GM15510 (cell line): ENCODE data around the gene RTTN.
A peak's percentile ranks its signal among the peaks of the same experiment; 100 is the strongest.

Experiments used
- POLR2A ChIP-seq: IDR thresholded peaks from 3 replicates; pipeline ENCODE4 v1.6.1; 2011; ENCODE audit warnings: borderline replicate concordance; ENCODE audit not compliant: insufficient read length; ENCODE audit errors: extremely low read depth

The RTTN gene

DNA sequence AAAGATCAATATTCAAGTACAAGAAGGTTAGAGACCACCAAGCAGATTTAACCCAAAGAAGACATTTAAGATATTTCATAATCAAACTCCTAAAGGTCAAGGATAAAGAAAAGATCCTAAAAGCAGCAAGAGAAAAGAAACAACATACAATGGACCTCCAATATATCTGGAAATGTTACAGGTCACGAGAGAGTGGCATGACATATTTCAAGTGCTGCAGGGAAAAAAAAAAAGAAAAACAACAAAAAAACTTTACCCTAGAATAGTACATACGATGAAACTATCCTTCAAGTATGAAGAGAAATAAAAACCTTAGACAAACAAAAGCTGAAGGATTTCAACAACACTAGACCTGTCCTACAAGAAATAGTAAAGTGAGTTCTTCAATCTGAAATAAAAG, 166.3 kb downstream of the RTTN start:
- TF ChIP-seq POLR2A: no peak

GRCh38 chr18:70037431-70038061, 167.9 kb downstream of the RTTN start:
- no peak for TF ChIP-seq POLR2A

DNA sequence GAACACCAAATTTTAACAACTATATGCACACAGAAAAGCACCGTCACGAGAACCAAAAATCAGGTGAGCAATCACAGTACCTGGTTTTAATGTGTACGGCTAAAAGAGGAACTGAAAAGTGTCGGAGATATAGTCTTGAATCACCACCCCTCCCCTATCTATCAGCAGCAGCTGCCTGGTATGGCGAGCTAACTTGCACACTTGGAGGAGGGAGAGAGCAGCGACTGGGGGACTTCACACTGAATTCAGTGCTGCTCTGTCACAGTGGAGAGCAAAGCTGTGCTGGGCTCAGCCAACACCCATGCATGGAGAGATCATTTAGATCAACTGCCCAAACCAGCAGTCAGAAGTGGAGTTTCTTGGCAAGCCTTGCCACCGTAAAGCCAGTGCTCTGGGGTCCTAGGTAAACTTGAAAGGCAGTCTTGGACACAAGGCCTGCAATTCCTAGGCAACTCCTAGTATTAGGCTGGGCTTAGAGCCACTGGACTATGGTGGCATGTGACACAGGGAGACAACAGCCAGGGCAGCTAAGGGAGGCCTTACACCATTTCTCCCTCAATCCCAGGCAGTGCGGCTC, 168.6 kb downstream of the RTTN start:
- peak; percentile 22 for TF ChIP-seq POLR2A

- no peak for TF ChIP-seq POLR2A
Observed at GRCh38 chr18:70036168-70036567, 169.3 kb downstream of the RTTN start.

DNA sequence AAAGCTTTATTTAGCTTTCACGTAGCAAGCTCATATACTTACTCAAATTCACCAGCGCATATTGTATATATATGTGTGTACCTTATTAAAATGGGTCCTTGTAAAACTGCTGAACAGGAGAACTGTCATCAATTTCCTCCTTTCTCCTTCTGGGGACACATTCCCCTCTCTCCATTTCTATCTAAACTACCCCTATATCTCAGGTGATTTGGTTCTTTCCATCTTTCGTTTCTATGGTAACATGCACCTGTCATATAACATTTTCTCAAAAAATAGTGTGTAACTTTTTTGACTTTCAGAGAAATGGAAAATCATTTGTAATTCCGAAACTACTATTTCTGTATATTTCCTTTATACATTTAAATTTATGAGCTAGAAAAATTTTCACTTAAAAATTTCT, 174.3 kb downstream of the RTTN start:
- no peak for TF ChIP-seq POLR2A

DNA sequence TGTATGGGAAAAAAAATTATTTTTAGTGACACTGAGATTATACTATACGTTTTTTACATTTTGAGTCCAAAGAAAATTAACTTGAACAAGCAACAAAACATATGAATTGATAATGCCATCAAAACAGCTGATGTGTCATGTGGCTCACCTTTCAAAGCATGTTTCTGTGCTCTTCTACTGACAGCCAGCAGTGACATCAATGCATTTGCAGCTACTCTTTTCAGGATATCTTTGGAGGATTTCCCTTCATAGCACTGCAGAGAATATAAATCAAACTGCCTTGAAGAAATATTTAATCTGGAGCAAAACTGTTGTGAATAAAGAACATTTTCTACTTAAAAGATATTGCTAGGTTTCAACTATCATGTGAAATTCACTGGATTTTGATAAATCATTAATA, 174.8 kb downstream of the RTTN start:
- TF ChIP-seq POLR2A: no peak

- TF ChIP-seq POLR2A: no peak
Observed at GRCh38 chr18:70029163-70029562, 176.3 kb downstream of the RTTN start.

DNA sequence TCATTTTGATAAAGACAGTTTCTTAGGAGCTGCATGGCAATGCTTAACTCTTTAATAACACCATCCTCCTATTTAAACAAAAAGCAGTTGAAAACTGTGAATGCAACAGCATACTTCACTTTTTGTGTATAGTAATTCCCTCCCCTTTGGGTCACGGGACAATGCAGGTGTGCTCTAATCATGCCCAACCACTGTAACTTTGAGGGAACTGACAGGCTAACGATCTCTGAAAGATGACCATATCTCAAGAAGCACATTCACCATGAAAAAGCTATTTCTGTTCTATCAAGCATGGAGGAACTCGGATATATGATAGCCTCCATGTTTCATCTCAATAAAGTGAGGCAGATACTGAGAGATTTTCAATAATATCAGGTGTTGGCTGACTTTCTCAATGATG, 176.8 kb downstream of the RTTN start:
- TF ChIP-seq POLR2A: no peak

GRCh38 chr18:70028084-70028483, 177.4 kb downstream of the RTTN start:
- TF ChIP-seq POLR2A: no peak

GRCh38 chr18:70025580-70025979, 179.9 kb downstream of the RTTN start:
- no peak for TF ChIP-seq POLR2A

- TF ChIP-seq POLR2A: no peak
Observed at GRCh38 chr18:70024829-70025228, 180.7 kb downstream of the RTTN start.

DNA sequence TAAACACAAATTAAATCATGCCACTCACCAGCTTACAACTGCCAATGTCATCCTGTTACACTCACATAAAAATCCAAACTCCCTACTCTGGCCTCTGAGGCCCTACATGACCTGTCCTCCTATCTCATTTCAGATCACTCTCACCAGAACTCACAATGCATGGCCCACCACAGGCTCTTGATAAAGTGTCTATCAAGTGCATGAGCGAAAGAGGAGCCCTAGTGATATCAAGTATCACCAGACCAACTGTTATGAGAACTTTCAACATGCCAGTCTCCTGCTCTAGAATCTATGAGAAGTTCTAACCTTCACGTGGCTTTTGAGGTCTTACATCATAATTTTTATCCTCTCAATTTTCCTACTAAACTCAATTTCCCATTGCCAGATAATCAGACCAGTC, 181.4 kb downstream of the RTTN start:
- no peak for TF ChIP-seq POLR2A

DNA sequence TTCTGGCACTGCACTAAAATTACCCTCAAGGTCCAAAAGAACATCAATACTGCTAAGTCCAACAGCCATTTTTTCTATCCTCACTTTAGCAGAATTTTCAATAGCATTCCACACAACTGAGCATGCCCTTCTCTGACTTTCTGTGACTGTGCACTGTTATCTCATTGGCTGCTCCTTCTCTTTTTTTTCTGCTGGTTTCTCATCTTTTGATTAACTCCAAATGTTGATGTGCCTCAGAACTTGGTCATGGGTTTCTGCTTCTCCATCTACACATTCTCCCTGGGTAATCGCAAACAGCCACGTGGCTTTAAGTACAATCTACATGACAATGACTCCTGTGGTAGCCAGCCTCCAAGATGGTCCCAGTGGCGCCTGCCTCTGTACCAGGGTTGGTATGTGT, 182.9 kb downstream of the RTTN start:
- no peak for TF ChIP-seq POLR2A

GRCh38 chr18:70021498-70021897, 184.0 kb downstream of the RTTN start:
- TF ChIP-seq POLR2A: no peak

GRCh38 chr18:70021043-70021442, 184.4 kb downstream of the RTTN start:
- TF ChIP-seq POLR2A: no peak

GRCh38 chr18:70019991-70020390, 185.5 kb downstream of the RTTN start:
- TF ChIP-seq POLR2A: no peak
